MCF 10A (cell line): Measurements from ENCODE around the gene CTNNA2. TPM values are rescaled to one million over a fixed set of nuclear protein-coding genes. Genes with fewer than 3 reads are reported as not detected.

Experiments
- BruUV-seq: library from RNA; stranded (reverse); fragments of 400-500 nt; replicated peaks from 2 replicates; lab custom pipeline; 2021; lab: Mats Ljungman, UMichigan
- CTCF ChIA-PET: fragments of 300-600 bp; sonication (Branson Sonifier 250); formaldehyde crosslinking; extraction: SDS; loops from one replicate; lab custom pipeline; 2021; ENCODE audit warnings: antibody characterized with exemption, inconsistent platforms; lab: Yijun Ruan, JAX
- POLR2A ChIA-PET: fragments of 300-600, 350-650 bp; sonication (Branson Sonifier 250); formaldehyde crosslinking; extraction: SDS; loops from one replicate; lab custom pipeline; 2020; ENCODE audit warnings: antibody characterized with exemption, inconsistent platforms; lab: Yijun Ruan, JAX
- DNase-seq: peaks from one replicate; pipeline ENCODE4 v3.0.0-alpha.2; 2018; ENCODE audit not compliant: unreplicated experiment
- H3K27ac Mint-ChIP-seq: one replicate; pipeline ENCODE4 v1.8.0; 2022; ENCODE audit warnings: mild to moderate bottlenecking, low read depth, mixed read lengths; ENCODE audit not compliant: unreplicated experiment
- H3K27me3 Mint-ChIP-seq: one replicate; pipeline ENCODE4 v1.8.0; 2022; ENCODE audit warnings: mixed read lengths; ENCODE audit not compliant: insufficient read depth, unreplicated experiment
- H3K36me3 Mint-ChIP-seq: one replicate; pipeline ENCODE4 v1.8.0; 2022; ENCODE audit warnings: mild to moderate bottlenecking, moderate library complexity, mixed read lengths; ENCODE audit not compliant: insufficient read depth, unreplicated experiment
- H3K4me1 Mint-ChIP-seq: one replicate; pipeline ENCODE4 v1.8.0; 2022; ENCODE audit warnings: mixed read lengths; ENCODE audit not compliant: insufficient read depth, unreplicated experiment
- H3K4me3 Mint-ChIP-seq: one replicate; pipeline ENCODE4 v1.8.0; 2022; ENCODE audit warnings: mild to moderate bottlenecking, moderate library complexity, mixed read lengths; ENCODE audit not compliant: unreplicated experiment
- H3K9me3 Mint-ChIP-seq: one replicate; pipeline ENCODE4 v1.8.0; 2022; ENCODE audit warnings: mixed read lengths; ENCODE audit not compliant: unreplicated experiment
- intact Hi-C: fragments of 100-400 bp; cut with micrococcal nuclease; formaldehyde crosslinking; loops from 2 replicates; pipeline ENCODE4 v1.14.1; 2022
- total RNA-seq: library from RNA; stranded (reverse); gene quantifications from 2 replicates; pipeline ENCODE4 v1.2.3, GENCODE V29; 2022
- TF ChIP-seq, protein P1 (sequence below): fragments of 200-600 bp; IDR thresholded peaks from one replicate; pipeline ENCODE4 v1.8.0; 2022; ENCODE audit warnings: antibody characterized with exemption, mild to moderate bottlenecking; ENCODE audit not compliant: unreplicated experiment

CTNNA2 gene
- total RNA-seq, 1 experiment from 2014 or later: not detected

DNA sequence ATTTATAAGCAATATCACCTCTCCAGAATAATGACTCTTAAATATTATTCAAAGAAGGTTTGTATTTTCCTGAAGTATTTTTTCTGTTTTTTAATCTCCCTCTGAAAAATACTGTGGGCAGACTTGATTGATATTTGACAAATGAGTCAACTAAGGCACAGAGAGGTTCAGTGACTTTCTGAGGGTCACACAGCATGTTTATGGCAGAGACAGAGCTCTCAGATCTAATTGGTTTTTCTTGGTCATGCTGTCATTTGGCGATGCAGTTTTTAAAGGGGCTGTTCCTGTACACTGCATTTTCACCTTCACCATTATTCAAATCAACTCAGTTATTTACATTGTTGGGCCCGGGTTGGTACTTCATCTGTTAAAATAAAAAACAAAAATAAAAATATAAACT is 527.4 kb downstream of the CTNNA2 start:
- no peaks in the 10 kb centered on the region for H3K36me3 Mint-ChIP-seq
- no peak overlapping the region for H3K4me3 Mint-ChIP-seq
- H3K27ac Mint-ChIP-seq: no peak overlapping the region
- DNase-seq: no peak
- CTCF ChIA-PET: interaction anchor here (0.6 kb wide), 2 partner anchors 1233 to 1451 kb away, joined by 3 to 5 read pairs; no protein-coding TSS in a partner anchor
- BruUV-seq: no TSS peak
- POLR2A ChIA-PET: interaction anchor here (1.0 to 1.1 kb wide), 2 partner anchors 10 kb away, joined by 3 to 4 read pairs; no protein-coding TSS in a partner anchor
- intact Hi-C loops: no loop called here
- H3K27me3 Mint-ChIP-seq: no peaks in the 10 kb centered on the region
- peaks cover 6% of the 10 kb centered on the region for H3K4me1 Mint-ChIP-seq
- TF ChIP-seq, protein P1, sequence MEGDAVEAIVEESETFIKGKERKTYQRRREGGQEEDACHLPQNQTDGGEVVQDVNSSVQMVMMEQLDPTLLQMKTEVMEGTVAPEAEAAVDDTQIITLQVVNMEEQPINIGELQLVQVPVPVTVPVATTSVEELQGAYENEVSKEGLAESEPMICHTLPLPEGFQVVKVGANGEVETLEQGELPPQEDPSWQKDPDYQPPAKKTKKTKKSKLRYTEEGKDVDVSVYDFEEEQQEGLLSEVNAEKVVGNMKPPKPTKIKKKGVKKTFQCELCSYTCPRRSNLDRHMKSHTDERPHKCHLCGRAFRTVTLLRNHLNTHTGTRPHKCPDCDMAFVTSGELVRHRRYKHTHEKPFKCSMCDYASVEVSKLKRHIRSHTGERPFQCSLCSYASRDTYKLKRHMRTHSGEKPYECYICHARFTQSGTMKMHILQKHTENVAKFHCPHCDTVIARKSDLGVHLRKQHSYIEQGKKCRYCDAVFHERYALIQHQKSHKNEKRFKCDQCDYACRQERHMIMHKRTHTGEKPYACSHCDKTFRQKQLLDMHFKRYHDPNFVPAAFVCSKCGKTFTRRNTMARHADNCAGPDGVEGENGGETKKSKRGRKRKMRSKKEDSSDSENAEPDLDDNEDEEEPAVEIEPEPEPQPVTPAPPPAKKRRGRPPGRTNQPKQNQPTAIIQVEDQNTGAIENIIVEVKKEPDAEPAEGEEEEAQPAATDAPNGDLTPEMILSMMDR: no peak
- H3K9me3 Mint-ChIP-seq: no peaks in the 10 kb centered on the region

DNA sequence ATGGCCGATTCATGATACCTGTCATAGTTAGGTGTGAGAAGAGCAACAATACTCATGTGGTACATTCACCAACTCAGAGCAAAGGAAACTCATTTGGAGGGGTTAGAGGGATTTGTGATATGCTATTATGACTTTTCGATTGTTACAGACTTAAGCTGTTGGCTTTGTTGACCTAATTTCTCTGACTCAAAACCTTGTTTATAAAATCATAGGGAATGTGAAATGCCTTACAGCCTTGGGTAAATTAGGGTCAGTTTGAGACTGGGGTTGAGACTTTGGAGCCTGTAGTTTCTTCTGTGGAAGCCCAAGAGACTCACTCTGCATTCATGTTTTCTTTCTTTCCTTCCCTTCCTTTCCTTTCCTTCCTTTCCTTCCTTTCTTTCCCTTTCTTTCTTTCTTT is 529.8 kb downstream of the CTNNA2 start:
- Mint-ChIP-seq H3K36me3 (no peaks in the 10 kb centered on the region), H3K27ac (no peak overlapping the region), H3K9me3 (no peaks in the 10 kb centered on the region), H3K27me3 (no peaks in the 10 kb centered on the region), H3K4me3 (no peak overlapping the region), H3K4me1 (peaks cover 6% of the 10 kb centered on the region)
- CTCF ChIA-PET: no interaction called here
- BruUV-seq: no TSS peak
- DNase-seq: no peak
- POLR2A ChIA-PET: no interaction called here
- intact Hi-C loops: no loop called here
- TF ChIP-seq, protein P1: no peak

DNA sequence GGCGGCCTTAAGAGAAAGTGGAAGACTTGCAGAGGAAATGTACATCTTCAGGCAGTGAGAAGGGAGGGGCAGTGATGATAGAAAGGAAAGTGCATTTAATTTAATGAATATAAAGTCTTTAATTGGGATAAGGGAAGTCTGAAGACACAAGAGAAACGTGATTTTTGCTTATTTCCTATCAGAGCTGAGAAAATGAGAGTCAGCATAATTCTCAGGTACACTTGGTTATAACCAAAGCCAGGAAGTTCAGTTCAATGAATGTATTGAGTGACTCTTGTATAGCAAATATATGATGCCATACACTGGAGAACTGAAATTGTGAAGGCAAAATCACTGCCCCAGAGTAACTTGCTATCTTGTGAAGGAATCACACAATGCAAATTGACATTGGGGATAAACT is 535.4 kb downstream of the CTNNA2 start:
- H3K27me3 Mint-ChIP-seq: no peaks in the 10 kb centered on the region
- no TSS peak for BruUV-seq
- peaks cover 2% of the 10 kb centered on the region for H3K4me1 Mint-ChIP-seq
- no peak for DNase-seq
- H3K4me3 Mint-ChIP-seq: no peak overlapping the region
- H3K9me3 Mint-ChIP-seq: no peaks in the 10 kb centered on the region
- TF ChIP-seq, protein P1: no peak
- ChIA-PET CTCF (no interaction called here), POLR2A (no interaction called here)
- no peak overlapping the region for H3K27ac Mint-ChIP-seq
- H3K36me3 Mint-ChIP-seq: no peaks in the 10 kb centered on the region
- intact Hi-C loops: no loop called here

DNA sequence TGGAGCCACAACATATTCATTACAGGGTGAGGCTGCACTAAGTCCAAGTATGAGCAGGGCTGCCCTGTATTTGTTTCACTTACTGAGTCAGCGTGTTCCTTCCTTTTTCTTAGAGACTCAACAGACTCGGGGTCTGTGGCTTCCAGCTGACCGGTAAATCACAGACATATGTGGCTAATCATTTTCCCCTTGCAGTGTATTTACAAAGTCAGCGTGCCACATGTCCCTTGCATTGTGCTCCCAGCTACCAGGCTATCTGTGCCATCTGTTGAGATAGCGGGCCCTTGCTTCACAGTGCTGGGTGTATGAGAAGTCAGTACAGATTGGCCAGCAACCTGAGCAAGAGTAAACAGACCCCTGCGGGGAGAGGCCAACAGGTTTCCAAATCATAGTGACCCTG is 537.4 kb downstream of the CTNNA2 start:
- no TSS peak for BruUV-seq
- CTCF ChIA-PET: interaction anchor here (0.7 to 0.9 kb wide), 3 partner anchors 15 to 56 kb away, joined by 4 to 5 read pairs (median 4); no protein-coding TSS in a partner anchor

More for the DNA sequence above, 537.4 kb downstream of the CTNNA2 start:
- TF ChIP-seq, protein P1: no peak
- no peak for DNase-seq
- Mint-ChIP-seq H3K4me3 (no peak overlapping the region), H3K9me3 (no peaks in the 10 kb centered on the region), H3K27me3 (no peaks in the 10 kb centered on the region), H3K4me1 (peaks cover 17% of the 10 kb centered on the region), H3K36me3 (no peaks in the 10 kb centered on the region), H3K27ac (no peak overlapping the region)
- POLR2A ChIA-PET: interaction anchor here (1.0 kb wide), 1 partner anchor 10 kb away, joined by 3 read pairs; no protein-coding TSS in a partner anchor
- intact Hi-C loops: no loop called here
